Activated CD4-positive, alpha-beta T cell treated with anti-CD3 and anti-CD28 coated beads, Interleukin-2, Interleukin-6, amounts not matched to agents 100 ng/mL and 50 ng/mL, durations not matched to agents 16 hours and 8 hours (primary cell): Measurements from ENCODE around the gene USP37.
A peak's percentile ranks its signal among the peaks of the same experiment; 100 is the strongest.
"Not testable (repeated sequence)": the region's sequence is repeated elsewhere in the genome, so short reads cannot be mapped to it uniquely, and the experiment has no call there.

ENCODE experiments used
- DNase-seq: peaks from one replicate; pipeline ENCODE4 v3.0.0-alpha.2; 2020

The USP37 gene

GRCh38 chr2:218547511-218547910 lies 20.6 kb downstream of the USP37 start:
- DNase-seq, result no peak

DNA sequence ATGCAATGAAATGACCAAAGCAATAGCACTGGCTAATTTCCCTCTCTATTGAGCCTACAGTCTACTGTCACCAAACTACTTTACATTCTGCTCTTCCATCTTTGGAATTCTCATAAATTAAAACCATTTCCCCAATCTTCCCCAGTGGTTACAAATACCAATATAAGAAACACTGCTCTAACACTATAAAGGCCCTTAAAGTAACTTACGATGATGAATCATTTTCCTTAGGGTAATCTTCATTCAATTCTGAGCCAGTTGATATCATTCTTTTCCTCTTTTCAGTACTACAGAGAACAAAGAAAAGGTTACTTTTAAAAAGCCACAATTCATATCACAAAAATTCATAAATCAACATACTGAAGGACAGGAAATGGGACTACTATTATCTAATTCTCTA lies 22.1 kb downstream of the USP37 start:
- no peak for DNase-seq

DNA sequence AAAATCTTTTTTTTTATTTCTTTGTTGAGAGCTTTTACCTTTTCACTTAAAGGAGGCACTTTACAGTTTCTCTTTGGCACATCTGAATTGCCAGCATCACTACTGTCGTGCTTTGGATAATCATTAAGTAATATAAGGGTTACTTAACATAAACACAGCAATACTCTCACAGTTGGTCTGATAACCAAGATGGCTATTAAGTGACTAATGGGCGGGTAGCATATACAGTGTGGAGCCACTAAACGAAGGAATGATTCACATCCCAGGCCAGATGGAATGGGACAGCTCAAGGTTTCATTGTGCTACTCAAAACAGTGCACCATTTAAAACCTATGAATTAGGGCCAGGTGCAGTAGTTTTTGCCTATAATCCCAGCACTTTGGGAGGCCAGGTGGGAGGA lies 28.1 kb downstream of the USP37 start:
- DNase-seq, result no peak

DNA sequence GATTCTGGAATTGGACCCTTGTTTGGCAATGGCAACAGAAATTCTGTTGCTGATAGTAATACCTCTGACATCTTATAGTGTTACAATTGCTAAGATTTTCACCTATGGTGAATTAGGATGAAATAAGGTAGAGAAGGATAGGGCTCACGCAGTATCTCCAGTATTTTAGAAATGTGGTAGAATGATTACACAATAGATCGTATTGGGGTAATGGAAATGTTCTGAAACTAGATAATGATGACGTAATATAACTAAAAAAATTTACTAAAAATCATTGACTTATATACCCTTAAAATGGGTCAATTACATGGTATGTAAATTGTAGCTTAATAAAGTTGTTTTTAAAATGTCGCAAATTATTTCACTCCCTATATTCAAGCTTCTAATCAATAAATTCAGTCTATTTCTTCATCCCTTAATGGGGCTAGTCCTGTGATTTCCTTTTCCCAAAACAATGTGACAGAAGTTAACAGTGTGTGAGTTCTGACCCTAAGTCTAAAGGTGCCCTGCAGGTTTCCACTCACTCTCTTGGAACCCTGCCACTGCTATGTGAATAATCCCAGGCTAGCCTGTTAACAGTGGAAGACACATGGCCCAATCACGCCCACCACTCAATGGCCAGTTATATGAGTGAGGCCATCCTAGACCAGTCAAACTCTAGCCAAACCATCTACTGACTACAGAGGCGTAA lies 31.2 kb downstream of the USP37 start:
- DNase-seq, result no peak

- no peak for DNase-seq
Observed at GRCh38 chr2:218529990-218530389, 38.2 kb downstream of the USP37 start.

DNA sequence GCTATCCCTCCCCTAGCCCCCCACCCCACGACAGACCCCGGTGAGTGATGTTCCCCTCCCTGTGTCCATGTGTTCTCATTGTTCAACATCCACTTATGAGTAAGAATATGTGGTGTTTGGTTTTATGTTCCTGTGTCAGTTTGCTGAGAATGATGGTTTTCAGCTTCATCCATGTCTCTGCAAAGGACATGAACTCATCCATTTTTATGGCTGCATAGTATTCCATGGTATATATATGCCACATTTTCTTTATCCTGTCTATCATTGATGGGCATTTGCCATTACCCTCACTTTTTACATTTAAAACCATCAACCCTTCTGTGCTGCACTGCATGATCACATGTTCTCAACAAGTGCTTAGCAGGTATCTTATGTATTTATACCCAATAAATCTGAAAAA lies 39.7 kb downstream of the USP37 start:
- DNase-seq, result not testable (repeated sequence)

DNA sequence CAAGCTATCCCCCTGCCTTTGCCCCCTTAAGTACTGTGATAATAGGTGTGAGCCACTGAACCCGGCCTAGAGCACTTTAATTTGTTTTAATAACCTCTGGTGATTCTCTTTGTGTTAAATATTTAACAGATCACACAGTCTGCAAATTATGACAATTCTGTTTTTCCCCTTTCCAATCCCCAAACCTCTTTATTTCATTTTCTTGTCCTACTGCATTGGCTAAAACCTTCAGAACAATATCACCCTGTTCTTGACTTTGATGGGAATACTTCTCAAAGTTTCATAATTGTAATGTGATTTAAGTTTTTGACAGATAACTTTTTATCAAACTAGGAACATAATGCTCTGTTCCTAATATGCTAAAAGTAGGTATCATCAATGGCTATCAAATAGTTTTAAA lies 44.5 kb downstream of the USP37 start:
- no peak for DNase-seq

DNA sequence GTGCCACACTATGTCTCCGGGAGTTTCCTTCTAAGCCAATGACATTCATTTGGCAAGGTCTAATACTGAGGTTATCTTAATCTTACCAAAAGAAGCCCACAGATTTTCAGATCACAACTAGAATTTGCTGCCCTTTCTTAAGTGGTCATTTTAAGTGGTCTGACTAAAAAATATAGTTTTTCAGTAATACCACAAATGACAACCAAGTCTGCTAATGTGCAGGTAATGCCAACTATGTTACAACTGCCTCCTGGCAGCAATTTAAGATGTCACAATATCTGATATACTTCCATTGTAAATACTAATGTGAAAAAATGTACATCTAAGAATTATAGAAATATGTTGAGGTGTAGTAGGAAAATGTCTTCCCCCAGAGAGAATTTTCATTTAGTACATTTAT lies 49.3 kb downstream of the USP37 start:
- no peak for DNase-seq

- DNase-seq, result peak; percentile 55
Observed at GRCh38 chr2:218517434-218518206, 50.5 kb downstream of the USP37 start.

- peak; percentile 42 for DNase-seq
Observed at GRCh38 chr2:218516614-218517013, 51.5 kb downstream of the USP37 start.

- no peak for DNase-seq
Observed at GRCh38 chr2:218513676-218514075, 54.5 kb downstream of the USP37 start.

GRCh38 chr2:218508299-218508698 lies 59.9 kb downstream of the USP37 start:
- DNase-seq, result no peak

- DNase-seq, result no peak
Observed at GRCh38 chr2:218505754-218506371, 62.3 kb downstream of the USP37 start.

DNA sequence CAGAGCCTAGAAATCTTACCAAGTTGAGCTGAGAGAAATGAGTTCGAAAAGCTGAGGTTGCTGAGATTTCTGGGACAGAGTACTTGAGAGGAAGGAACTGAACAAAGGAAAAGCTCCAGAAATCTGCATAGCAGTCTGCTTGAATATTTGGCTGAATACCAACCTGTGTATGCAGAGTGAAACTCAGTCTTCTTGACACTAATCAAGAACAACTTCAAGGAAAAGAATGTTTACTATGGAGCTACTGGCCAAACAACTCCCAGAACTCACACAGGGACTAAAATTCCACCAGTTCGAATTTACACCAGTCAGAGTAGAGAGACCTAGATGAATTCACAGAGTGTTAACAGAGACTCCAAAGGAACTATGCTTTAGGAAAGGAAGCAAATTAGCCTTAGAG lies 66.5 kb downstream of the USP37 start:
- DNase-seq, result no peak

- no peak for DNase-seq
Observed at GRCh38 chr2:218500501-218501060, 67.6 kb downstream of the USP37 start.

DNA sequence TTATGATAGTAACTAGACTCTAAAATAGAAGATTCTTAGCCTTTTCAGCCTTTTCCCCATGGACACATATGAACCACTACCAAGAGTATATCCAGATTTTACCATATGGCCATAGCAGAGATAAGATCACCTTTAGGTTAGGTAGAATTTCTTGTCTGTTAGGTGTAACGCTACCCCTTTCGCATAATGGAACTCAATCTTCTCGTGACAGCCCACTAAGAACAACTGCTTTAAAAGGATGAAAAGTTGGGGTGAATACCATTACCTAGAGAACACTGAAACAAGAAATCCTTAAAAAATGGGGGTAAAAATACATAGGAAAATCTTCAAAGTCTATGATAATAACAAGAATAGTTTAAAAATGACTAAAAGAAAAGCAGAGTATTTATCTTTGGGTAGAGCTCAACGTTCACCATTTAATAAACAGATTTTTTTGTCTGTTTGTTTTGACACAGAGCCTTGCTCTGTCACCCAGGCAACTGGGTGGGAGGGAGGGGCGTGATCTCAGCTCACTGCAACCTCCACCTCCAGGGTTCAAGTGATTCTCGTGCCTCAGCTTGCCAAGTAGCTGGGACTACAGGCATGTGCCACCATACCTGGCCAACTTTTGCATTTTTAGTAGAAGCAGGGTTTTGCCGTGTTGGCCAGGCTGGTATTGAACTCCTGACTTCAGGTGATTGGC lies 82.0 kb downstream of the USP37 start:
- no peak for DNase-seq

DNA sequence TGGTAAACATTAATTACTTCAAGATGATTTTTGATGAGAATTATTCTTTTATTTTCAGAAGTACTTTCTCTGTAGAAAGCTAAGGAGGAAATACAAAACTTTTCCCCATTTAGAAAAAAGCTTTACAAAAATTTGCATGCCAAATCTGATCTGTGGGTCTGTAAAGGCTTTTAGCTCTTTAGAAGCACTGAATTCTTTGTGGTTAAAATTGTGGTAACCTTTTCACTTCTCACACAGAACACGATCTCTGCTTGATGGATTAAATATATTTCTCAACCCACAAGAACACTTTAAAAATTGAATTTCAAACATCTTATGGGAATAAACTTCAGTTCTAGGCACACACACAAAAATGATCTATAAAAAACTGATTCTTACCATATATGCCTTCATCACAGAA lies 85.5 kb downstream of the USP37 start:
- DNase-seq, result no peak

DNA sequence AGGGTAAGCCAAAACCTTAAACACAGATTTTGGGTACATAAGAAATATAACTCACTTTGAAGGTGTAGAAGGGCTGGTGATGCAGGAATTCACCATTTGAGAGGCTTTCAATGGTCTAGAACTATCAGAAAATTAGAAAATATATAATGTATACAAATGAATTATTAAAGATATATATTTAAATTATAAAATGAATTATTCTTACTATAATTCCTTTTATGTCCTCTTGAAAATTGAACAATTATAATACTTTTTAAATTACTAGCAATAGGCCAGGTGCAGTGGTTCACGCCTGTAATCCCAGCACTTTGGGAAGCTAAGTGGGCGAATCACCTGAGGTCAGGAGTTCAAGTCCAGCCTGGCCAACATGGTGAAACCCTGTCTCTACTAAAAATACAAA lies 88.6 kb downstream of the USP37 start:
- DNase-seq, result no peak

- DNase-seq, result peak; percentile 25
Observed at GRCh38 chr2:218478544-218478943, 89.6 kb downstream of the USP37 start.

- DNase-seq, result no peak
Observed at GRCh38 chr2:218477247-218477646, 90.9 kb downstream of the USP37 start.

DNA sequence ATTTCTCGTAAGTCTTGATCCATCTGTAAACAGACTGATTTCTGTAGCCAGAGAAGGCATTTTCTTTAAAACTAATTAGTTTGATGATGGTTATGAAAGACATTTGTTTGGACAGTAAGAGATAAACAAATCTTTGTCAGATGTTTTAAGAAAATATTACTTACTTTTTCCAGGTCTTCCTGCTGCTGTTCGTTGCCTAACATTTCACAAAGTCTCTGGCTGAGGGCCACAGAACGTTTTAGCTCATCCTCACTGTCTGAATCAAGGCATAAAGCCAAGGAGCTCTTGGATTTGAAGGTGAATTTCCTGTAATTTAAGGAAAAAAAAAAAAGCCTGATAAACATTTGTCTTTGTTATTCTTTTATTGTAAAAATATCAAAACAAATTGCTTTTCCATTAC lies 91.5 kb downstream of the USP37 start:
- no peak for DNase-seq

DNA sequence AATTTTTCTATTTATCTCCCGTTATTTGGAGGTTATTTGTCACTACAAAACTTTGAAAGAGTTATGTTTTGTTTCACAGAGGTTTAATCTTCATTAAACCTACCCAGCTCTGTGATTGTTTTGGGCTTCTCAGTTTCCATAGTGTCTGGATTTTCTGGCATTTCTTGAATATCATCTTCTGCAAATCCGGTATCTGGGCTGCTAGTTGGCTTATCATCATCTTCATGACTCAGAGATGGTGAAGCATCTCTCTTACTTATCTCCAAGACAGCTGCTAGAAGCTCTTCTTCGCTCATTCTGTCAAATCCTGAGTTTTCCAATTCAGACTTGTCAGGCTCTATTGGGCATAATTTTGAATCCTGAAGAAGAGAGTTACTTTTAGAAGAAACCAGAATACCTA lies 93.6 kb downstream of the USP37 start:
- no peak for DNase-seq

- DNase-seq, result no peak
Observed at GRCh38 chr2:218472988-218473387, 95.2 kb downstream of the USP37 start.
